Kidney (tissue), 14 donors: ENCODE data around the gene B4GALT4. TPM values are rescaled to one million over a fixed set of nuclear protein-coding genes. Genes with fewer than 3 reads are reported as not detected.

Source experiments
- DNase-seq, 5 donors: peaks; one replicate each; pipeline ENCODE4 v3.0.0-alpha.2; 2013 to 2020
- FAIRE-seq: peaks from 2 replicates; lab custom pipeline; 2012; peaks lifted over from hg19 to GRCh38; lab: Jason Lieb, UNC
- H3K27ac ChIP-seq, 2 donors: one replicate each; pipeline ENCODE4 v1.7.0; 2013; ENCODE audit warnings: low read depth in 2 of 2, low read length in 2 of 2, inconsistent platforms in 1 of 2
- H3K27me3 ChIP-seq: one replicate; pipeline ENCODE4 v1.7.1; 2013; ENCODE audit warnings: low read length, inconsistent platforms; ENCODE audit not compliant: control insufficient read depth, insufficient read depth
- H3K36me3 ChIP-seq, 3 donors: one replicate each; pipeline versions ENCODE4 v1.7.0 to v1.7.1; 2013; ENCODE audit warnings: low read length in 3 of 3, control low read depth in 1 of 3, inconsistent platforms in 1 of 3; ENCODE audit not compliant: insufficient read depth in 3 of 3, control insufficient read depth in 2 of 3
- H3K4me1 ChIP-seq, 3 donors: one replicate each; pipeline versions ENCODE4 v1.7.0 to v1.7.1; 2013; ENCODE audit warnings: low read length in 3 of 3, inconsistent platforms in 1 of 3, low read depth in 1 of 3; ENCODE audit not compliant: control insufficient read depth in 2 of 3, insufficient read depth in 2 of 3
- H3K4me3 ChIP-seq, 3 donors: one replicate each; pipeline versions ENCODE4 v1.7.0 to v1.8.1; 2013; ENCODE audit warnings: low read length in 3 of 3, control low read depth in 1 of 3, inconsistent platforms in 1 of 3
- H3K9ac ChIP-seq, 3 donors: one replicate each; pipeline versions ENCODE4 v1.7.0 to v1.7.1; 2013; ENCODE audit warnings: low read length in 3 of 3, control low read depth in 1 of 3, inconsistent platforms in 1 of 3
- H3K9me3 ChIP-seq, 3 donors: one replicate each; pipeline versions ENCODE4 v1.7.0 to v1.7.1; 2013; ENCODE audit warnings: low read length in 3 of 3, control low read depth in 1 of 3, inconsistent platforms in 1 of 3; ENCODE audit not compliant: control insufficient read depth in 2 of 3, insufficient read depth in 1 of 3
- intact Hi-C: fragments of 100-400 bp; cut with DNase I; formaldehyde crosslinking; loops from one replicate; pipeline ENCODE4 v1.11.1; 2022
- polyA plus RNA-seq: library from polyadenylated mRNA; stranded (reverse); fragments of 350-450 nt; fragmentation: Illumina TruSeq; extraction: RNeasy Lipid Tissue Mini Kit (QIAGEN cat#74804); gene quantifications from one replicate; pipeline ENCODE4 v1.2.3, GENCODE V29; 2014; ENCODE audit warnings: low read depth, low replicate concordance; ENCODE audit not compliant: insufficient read depth
- total RNA-seq: library from RNA; stranded (reverse); fragmentation: NEBNext Ultra II Directional; extraction: Animal tissue kit (Norgen Biotek cat#: 25700); gene quantifications from one replicate; pipeline ENCODE4 v1.2.1, GENCODE V29; 2021
- TF ChIP-seq, protein P1 (sequence below): IDR thresholded peaks from 3 replicates; pipeline ENCODE4 v1.5.1; 2012; ENCODE audit warnings: mild to moderate bottlenecking, moderate library complexity, borderline replicate concordance; ENCODE audit not compliant: insufficient read depth; ENCODE audit errors: extremely low read depth
- donor health status: control.
- donor health status: control.
- donor health status: control.
- donor health status: control.
- donor health status: control.
- donor health status: DM: yes; HTN: yes; CAD: no.
- donor health status: Normal renal cell carcinoma (clear cell type).

The B4GALT4 gene
- total and polyA plus RNA-seq, 2 donors from 2014 or later: 23.1 to 29.9 TPM

DNA sequence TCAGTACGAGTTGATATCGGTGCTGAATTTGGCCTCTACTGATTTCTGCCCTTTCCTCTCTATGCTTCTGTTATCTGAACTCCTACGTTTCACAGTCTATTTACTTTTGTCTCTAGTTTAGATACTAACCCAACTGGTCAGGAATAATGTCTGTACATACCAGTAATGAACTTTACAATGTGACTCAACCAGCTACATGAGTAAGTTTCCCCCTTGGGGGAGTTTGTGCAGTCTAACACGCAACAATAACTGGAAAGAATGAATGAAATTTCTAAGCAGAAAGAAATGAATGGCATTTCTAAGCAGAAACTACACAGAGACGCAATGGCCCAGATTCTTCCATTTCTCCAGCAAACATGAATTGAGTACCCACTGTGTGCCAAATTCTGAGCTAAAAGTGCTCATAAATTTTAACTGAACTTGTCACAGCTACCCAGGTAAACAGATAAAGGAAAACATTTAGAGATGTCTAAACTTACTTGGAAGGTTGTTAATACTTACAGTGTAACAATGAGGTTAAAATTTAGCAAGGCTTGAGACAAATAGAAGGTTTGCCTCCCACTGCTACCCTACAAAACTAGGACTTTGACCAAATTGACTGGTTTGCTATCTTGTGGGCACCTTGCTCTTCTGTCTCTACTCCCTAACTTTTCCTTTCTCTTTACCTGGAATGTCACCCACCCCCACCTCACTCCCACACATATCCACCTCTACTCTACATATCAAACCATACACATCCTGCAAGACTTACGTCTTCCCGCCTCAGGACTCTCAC lies 55.7 kb downstream of the B4GALT4 start:
- Histone ChIP-seq H3K36me3 (no peaks in the 10 kb centered on the region), H3K4me3 (peak overlapping the region in 1 of 3 donors; percentile 1), H3K4me1 (peaks cover 0 to 3% (median 0%) of the 10 kb centered on the region in 3 donors), H3K9ac (no peak overlapping the region), H3K27me3 (no peaks in the 10 kb centered on the region), H3K27ac (no peak overlapping the region), H3K9me3 (no peaks in the 10 kb centered on the region)
- intact Hi-C loops: no loop called here
- DNase-seq (peak in 2 of 5 donors; percentile 10 to 31), FAIRE-seq (no peak)
- TF ChIP-seq, protein P1, sequence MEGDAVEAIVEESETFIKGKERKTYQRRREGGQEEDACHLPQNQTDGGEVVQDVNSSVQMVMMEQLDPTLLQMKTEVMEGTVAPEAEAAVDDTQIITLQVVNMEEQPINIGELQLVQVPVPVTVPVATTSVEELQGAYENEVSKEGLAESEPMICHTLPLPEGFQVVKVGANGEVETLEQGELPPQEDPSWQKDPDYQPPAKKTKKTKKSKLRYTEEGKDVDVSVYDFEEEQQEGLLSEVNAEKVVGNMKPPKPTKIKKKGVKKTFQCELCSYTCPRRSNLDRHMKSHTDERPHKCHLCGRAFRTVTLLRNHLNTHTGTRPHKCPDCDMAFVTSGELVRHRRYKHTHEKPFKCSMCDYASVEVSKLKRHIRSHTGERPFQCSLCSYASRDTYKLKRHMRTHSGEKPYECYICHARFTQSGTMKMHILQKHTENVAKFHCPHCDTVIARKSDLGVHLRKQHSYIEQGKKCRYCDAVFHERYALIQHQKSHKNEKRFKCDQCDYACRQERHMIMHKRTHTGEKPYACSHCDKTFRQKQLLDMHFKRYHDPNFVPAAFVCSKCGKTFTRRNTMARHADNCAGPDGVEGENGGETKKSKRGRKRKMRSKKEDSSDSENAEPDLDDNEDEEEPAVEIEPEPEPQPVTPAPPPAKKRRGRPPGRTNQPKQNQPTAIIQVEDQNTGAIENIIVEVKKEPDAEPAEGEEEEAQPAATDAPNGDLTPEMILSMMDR: no peak

DNA sequence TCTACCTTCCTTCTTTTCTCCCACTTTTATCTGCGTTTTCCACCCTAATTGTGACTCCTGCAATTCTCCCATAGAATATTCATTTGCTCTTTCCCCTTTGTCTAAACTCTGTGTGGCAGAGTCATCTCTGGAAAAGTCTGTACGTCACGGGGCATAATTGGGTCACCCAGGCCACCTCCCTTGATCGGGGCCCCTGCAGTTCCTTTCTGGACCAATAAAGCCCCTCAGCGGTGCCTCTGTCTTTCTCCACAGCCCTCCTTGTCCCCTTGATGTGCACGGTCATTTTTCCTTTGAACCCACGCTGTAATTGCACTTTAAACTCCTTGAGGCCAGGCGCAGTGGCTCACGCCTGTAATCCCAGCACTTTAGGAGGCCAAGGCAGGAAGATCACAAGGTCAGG lies 56.6 kb downstream of the B4GALT4 start:
- intact Hi-C loops: no loop called here
- peaks cover 0 to 3% (median 0%) of the 10 kb centered on the region in 3 donors for H3K4me1 ChIP-seq
- H3K9ac ChIP-seq: no peak overlapping the region
- H3K4me3 ChIP-seq: no peak overlapping the region
- no peaks in the 10 kb centered on the region for H3K27me3 ChIP-seq
- no peaks in the 10 kb centered on the region for H3K36me3 ChIP-seq
- TF ChIP-seq, protein P1: no peak
- H3K27ac ChIP-seq: no peak overlapping the region
- no peaks in the 10 kb centered on the region for H3K9me3 ChIP-seq
- DNase-seq: no peak
- FAIRE-seq: no peak

- Histone ChIP-seq H3K27ac (no peak overlapping the region), H3K9me3 (no peaks in the 10 kb centered on the region), H3K4me1 (peaks cover 0 to 3% (median 0%) of the 10 kb centered on the region in 3 donors), H3K36me3 (no peaks in the 10 kb centered on the region), H3K4me3 (no peak overlapping the region), H3K9ac (no peak overlapping the region), H3K27me3 (no peaks in the 10 kb centered on the region)
- intact Hi-C loops: no loop called here
- FAIRE-seq (no peak), DNase-seq (no peak)
- TF ChIP-seq, protein P1: no peak
These were observed 58.9 kb downstream of the B4GALT4 start for GRCh38 chr3:119181765-119182164.
